ENCODE measurements around the gene LAMB4.

DNA sequence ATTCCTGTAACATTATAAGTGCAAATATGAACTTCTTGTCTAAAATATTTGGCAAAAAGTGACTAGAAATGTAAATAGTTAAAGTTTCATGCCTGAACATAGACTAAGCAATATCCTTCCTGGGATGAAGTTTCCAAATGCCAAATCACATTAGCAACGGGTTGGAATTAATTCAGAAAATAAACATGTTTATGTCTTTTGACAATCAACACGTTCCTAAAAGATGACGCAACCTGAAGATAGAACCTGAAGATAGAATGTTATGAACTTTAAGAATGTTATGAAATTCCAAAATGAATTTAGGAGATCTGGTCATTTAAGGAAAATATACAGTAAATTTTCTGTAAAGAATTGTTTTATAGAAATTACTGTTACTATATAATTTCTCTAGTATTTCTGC lies 9.2 kb downstream of the LAMB4 start:
- TF ChIP-seq, protein P1, sequence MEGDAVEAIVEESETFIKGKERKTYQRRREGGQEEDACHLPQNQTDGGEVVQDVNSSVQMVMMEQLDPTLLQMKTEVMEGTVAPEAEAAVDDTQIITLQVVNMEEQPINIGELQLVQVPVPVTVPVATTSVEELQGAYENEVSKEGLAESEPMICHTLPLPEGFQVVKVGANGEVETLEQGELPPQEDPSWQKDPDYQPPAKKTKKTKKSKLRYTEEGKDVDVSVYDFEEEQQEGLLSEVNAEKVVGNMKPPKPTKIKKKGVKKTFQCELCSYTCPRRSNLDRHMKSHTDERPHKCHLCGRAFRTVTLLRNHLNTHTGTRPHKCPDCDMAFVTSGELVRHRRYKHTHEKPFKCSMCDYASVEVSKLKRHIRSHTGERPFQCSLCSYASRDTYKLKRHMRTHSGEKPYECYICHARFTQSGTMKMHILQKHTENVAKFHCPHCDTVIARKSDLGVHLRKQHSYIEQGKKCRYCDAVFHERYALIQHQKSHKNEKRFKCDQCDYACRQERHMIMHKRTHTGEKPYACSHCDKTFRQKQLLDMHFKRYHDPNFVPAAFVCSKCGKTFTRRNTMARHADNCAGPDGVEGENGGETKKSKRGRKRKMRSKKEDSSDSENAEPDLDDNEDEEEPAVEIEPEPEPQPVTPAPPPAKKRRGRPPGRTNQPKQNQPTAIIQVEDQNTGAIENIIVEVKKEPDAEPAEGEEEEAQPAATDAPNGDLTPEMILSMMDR (conservative IDR thresholded peaks at IDR 0.05; ENCODE audit: low read length), result no peak
- no peak for TF ChIP-seq EZH2phosphoT487 (IDR thresholded peaks at IDR 0.05; ENCODE audit: borderline replicate concordance, low read depth, low read length)

All from OCI-LY7 (cell line).